Endothelial cell of umbilical vein (primary cell): Measurements from ENCODE around the gene WDR49. TPM values are rescaled to one million over a fixed set of nuclear protein-coding genes. Genes with fewer than 3 reads are reported as not detected.

Source experiments
- BruUV-seq: library from RNA; stranded (reverse); fragments of 400-500 nt; replicated peaks from 2 replicates; lab custom pipeline; 2021; lab: Mats Ljungman, UMichigan
- CTCF ChIA-PET: fragments of 300-600, 350-600 bp; sonication (Branson Sonifier 250); formaldehyde crosslinking; loops from one replicate; lab custom pipeline; 2021; ENCODE audit warnings: antibody characterized with exemption, inconsistent platforms; lab: Charles Lee
- POLR2A ChIA-PET: fragments of 300-600, 350-600 bp; sonication (Branson Sonifier 250); formaldehyde crosslinking; loops from one replicate; lab custom pipeline; 2021; ENCODE audit warnings: antibody characterized with exemption, inconsistent platforms; lab: Charles Lee
- DNase-seq: peaks from one replicate; pipeline ENCODE4 v3.0.0-alpha.2; 2011; ENCODE audit warnings: low read depth, low spot score
- FAIRE-seq: peaks from 2 replicates; lab custom pipeline; 2011; peaks lifted over from hg19 to GRCh38; lab: Jason Lieb, UNC
- H2AFZ ChIP-seq: 2 replicates; pipeline ENCODE4 v1.6.0; 2012; ENCODE audit warnings: low read depth, low read length, control low read depth, inconsistent platforms
- H3K27ac ChIP-seq: 2 replicates; pipeline ENCODE4 v1.5.1; 2011; ENCODE audit warnings: low read depth, mild to moderate bottlenecking, control low read depth, low read length, moderate library complexity; ENCODE audit not compliant: insufficient read depth
- H3K27me3 ChIP-seq, 2 experiments: 2 replicates each; pipeline versions ENCODE4 v1.6.0 to v1.6.1; 2011; ENCODE audit warnings: low read length in 2 of 2, mixed read lengths in 1 of 2; ENCODE audit not compliant: control insufficient read depth in 2 of 2, insufficient read depth in 2 of 2
- H3K36me3 ChIP-seq, 2 experiments: 2 replicates in 1 of 2; 3 replicates in 1 of 2; pipeline ENCODE4 v1.5.1; 2011; ENCODE audit warnings: low read length in 2 of 2, mild to moderate bottlenecking in 1 of 2, moderate library complexity in 1 of 2; ENCODE audit not compliant: control insufficient read depth in 2 of 2, insufficient read depth in 2 of 2; ENCODE audit errors: extremely low read depth in 1 of 2
- H3K4me1 ChIP-seq: 3 replicates; pipeline ENCODE4 v1.5.1; 2011; ENCODE audit warnings: mild to moderate bottlenecking, low read length; ENCODE audit not compliant: control insufficient read depth, insufficient read depth; ENCODE audit errors: extremely low read depth
- H3K4me2 ChIP-seq: 2 replicates; pipeline ENCODE4 v1.6.1; 2011; ENCODE audit warnings: low read length, control low read depth, mixed read lengths; ENCODE audit not compliant: insufficient read depth
- H3K4me3 ChIP-seq, 3 experiments: fragments of 200-600 bp in 1 of 3; sonication (generic), shearing (Covaris generic) in 1 of 3; replicated peaks in 1 of 3; 2 replicates each; pipeline ENCODE4 v1.5.1; 2011 to 2016; ENCODE audit warnings: control low read depth in 3 of 3, low read length in 3 of 3, mild to moderate bottlenecking in 2 of 3, inconsistent platforms in 1 of 3, low read depth in 1 of 3, moderate library complexity in 1 of 3; ENCODE audit not compliant: insufficient read depth in 1 of 3
- H3K79me2 ChIP-seq: 2 replicates; pipeline ENCODE4 v1.6.0; 2012; ENCODE audit warnings: low read length, inconsistent platforms; ENCODE audit not compliant: control insufficient read depth, insufficient read depth
- H3K9ac ChIP-seq: replicated peaks from 2 replicates; pipeline ENCODE3; 2011; ENCODE audit warnings: low read length, control low read depth; ENCODE audit not compliant: insufficient read depth; ENCODE audit errors: extremely low read depth
- H3K9me1 ChIP-seq: replicated peaks from 3 replicates; pipeline ENCODE4 v1.6.0; 2011; ENCODE audit warnings: mild to moderate bottlenecking, low read length; ENCODE audit not compliant: control insufficient read depth, insufficient read depth; ENCODE audit errors: extremely low read depth
- H3K9me3 ChIP-seq: replicated peaks from 2 replicates; pipeline ENCODE4 v1.5.1; 2012; ENCODE audit warnings: low read length, inconsistent platforms; ENCODE audit not compliant: control insufficient read depth, insufficient read depth
- H4K20me1 ChIP-seq: replicated peaks from 2 replicates; pipeline ENCODE3; 2011; ENCODE audit warnings: mild to moderate bottlenecking, low read length; ENCODE audit not compliant: control insufficient read depth, insufficient read depth; ENCODE audit errors: extremely low read depth
- EZH2 ChIP-seq: IDR thresholded peaks from 2 replicates; pipeline ENCODE4 v1.6.1; 2012; ENCODE audit warnings: borderline replicate concordance, low read depth, mild to moderate bottlenecking, moderate library complexity, low read length, inconsistent platforms; ENCODE audit not compliant: severe bottlenecking
- GATA2 ChIP-seq: IDR thresholded peaks from 2 replicates; pipeline ENCODE4 v1.7.0; 2011; ENCODE audit warnings: low read depth, mild to moderate bottlenecking, moderate library complexity, mixed read lengths, low read length; ENCODE audit not compliant: insufficient read length, insufficient read depth
- POLR2AphosphoS5 ChIP-seq: IDR thresholded peaks from 2 replicates; pipeline ENCODE4 v1.6.1; 2012; ENCODE audit warnings: low read depth, mild to moderate bottlenecking, control low read depth, low read length, moderate library complexity; ENCODE audit not compliant: insufficient read depth
- dilution Hi-C: fragments of 300-500 bp; cut with MboI; formaldehyde crosslinking; loops from one replicate; pipeline ENCODE4 v1.15.0; 2019; ENCODE audit warnings: low sequenced_read_pairs; ENCODE audit not compliant: extremely low pct_ligation_motif_present
- intact Hi-C: fragments of 100-400 bp; cut with micrococcal nuclease; formaldehyde crosslinking; loops from one replicate; pipeline ENCODE4 v1.10.0; 2022
- polyA plus RNA-seq, 4 experiments: library from polyadenylated mRNA; depleted of rRNA in 3 of 4; stranded (reverse) in 3 of 4; unstranded in 1 of 4; fragments of >200 nt; gene quantifications; 2 replicates each; pipeline versions ENCODE4 v1.2.1 to v1.2.3, GENCODE V29; 2011 to 2012; ENCODE audit warnings: missing spikeins in 1 of 4
- total RNA-seq: library from RNA; stranded (reverse); gene quantifications from 2 replicates; pipeline ENCODE4 v1.2.3, GENCODE V29; 2021
- TF ChIP-seq, protein P1 (sequence below): IDR thresholded peaks from 2 replicates; pipeline ENCODE4 v1.6.1; 2011; ENCODE audit not compliant: insufficient read depth, insufficient read length

Gene WDR49
- total and polyA plus RNA-seq, 2 donors (not counting 3 experiments of a cell fraction or from before 2014, with no cell fraction given): not detected

DNA sequence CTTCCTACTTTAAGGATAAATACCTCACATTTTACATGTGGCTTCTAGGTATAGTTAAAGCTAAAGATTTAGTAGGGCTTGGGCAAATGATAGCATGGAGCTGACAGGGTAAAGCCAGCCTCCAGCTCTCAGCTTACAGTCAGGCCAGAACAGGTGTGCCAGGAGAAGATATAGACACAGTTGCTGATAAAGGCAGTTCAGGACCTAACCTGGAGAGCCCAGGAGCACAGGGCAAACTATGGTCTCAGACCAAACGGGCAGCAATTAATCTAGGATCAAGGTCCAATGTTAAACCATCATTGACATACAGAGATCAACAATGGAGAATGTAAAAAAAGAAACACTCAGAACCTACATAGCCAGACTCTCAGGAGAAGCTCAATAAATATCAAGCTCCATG lies 4.0 kb downstream of the WDR49 start:
- ChIA-PET POLR2A (no interaction called here), CTCF (no interaction called here)
- no peak for FAIRE-seq

GRCh38 chr3:167644611-167645010 lies 9.1 kb downstream of the WDR49 start:
- intact Hi-C loops (no loop called here), dilution Hi-C loops (no loop called here)
- Histone ChIP-seq H3K4me3 (no peak overlapping the region), H4K20me1 (no peaks in the 10 kb centered on the region), H3K36me3 (no peaks in the 10 kb centered on the region), H3K9me1 (no peaks in the 10 kb centered on the region), H3K27ac (no peak overlapping the region), H3K9me3 (no peaks in the 10 kb centered on the region), H3K4me2 (no peak overlapping the region), H3K79me2 (no peaks in the 10 kb centered on the region), H3K4me1 (no peaks in the 10 kb centered on the region), H3K9ac (no peak overlapping the region), H3K27me3 (no peaks in the 10 kb centered on the region), H2AFZ (no peak overlapping the region)
- FAIRE-seq (no peak), DNase-seq (no peak)
- TF ChIP-seq GATA2 (no peak), POLR2AphosphoS5 (no peak)
- TF ChIP-seq, protein P1, sequence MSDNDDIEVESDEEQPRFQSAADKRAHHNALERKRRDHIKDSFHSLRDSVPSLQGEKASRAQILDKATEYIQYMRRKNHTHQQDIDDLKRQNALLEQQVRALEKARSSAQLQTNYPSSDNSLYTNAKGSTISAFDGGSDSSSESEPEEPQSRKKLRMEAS: no peak
- ChIA-PET CTCF (interaction anchor here (1.0 kb wide), 1 partner anchor 11 kb away, joined by 3 read pairs; no protein-coding TSS in a partner anchor), POLR2A (no interaction called here)
- BruUV-seq: no TSS peak

More for the DNA sequence above, 4.0 kb downstream of the WDR49 start:
- H3K27ac ChIP-seq: no peak overlapping the region
- BruUV-seq: no TSS peak
- intact Hi-C loops: no loop called here
- H2AFZ ChIP-seq: no peak overlapping the region
- dilution Hi-C loops: no loop called here
- H3K36me3 ChIP-seq: no peaks in the 10 kb centered on the region
- no peaks in the 10 kb centered on the region for H4K20me1 ChIP-seq
- no peak for DNase-seq
- no peaks in the 10 kb centered on the region for H3K9me1 ChIP-seq
- no peak overlapping the region for H3K9ac ChIP-seq
- no peak overlapping the region for H3K4me3 ChIP-seq
- no peaks in the 10 kb centered on the region for H3K4me1 ChIP-seq
- no peak for TF ChIP-seq EZH2
- no peaks in the 10 kb centered on the region for H3K27me3 ChIP-seq
- no peaks in the 10 kb centered on the region for H3K79me2 ChIP-seq
- H3K9me3 ChIP-seq: no peaks in the 10 kb centered on the region
- no peak overlapping the region for H3K4me2 ChIP-seq
